DOHH2 (cell line): ENCODE results near the gene KERA.
"Not testable (repeated sequence)": the region's sequence is repeated elsewhere in the genome, so short reads cannot be mapped to it uniquely, and the experiment has no call there.

ENCODE experiments used
- H3F3A ChIP-seq: fragments of 200-600 bp; sonication (generic), shearing (Covaris generic); 2 replicates; pipeline ENCODE4 v1.6.0; 2016; ENCODE audit warnings: antibody characterized with exemption, mild to moderate bottlenecking; ENCODE audit not compliant: control insufficient read depth, insufficient read depth
- H3K27ac ChIP-seq: fragments of 200-600 bp; sonication (generic); 2 replicates; pipeline ENCODE4 v1.5.1; 2014; ENCODE audit warnings: low read depth, mild to moderate bottlenecking, low read length, moderate library complexity
- H3K27me3 ChIP-seq: fragments of 200-600 bp; sonication (generic); 2 replicates; pipeline ENCODE4 v1.6.1; 2014; ENCODE audit warnings: mild to moderate bottlenecking, low read length, mixed read lengths; ENCODE audit not compliant: control insufficient read depth
- H3K36me3 ChIP-seq: fragments of 200-600 bp; sonication (generic); 2 replicates; pipeline ENCODE4 v1.6.1; 2014; ENCODE audit warnings: mild to moderate bottlenecking, low read length, moderate library complexity, mixed read lengths; ENCODE audit not compliant: control insufficient read depth
- H3K4me1 ChIP-seq: fragments of 200-600 bp; sonication (generic); 2 replicates; pipeline ENCODE4 v1.6.1; 2014; ENCODE audit warnings: mild to moderate bottlenecking, low read length, mixed read lengths; ENCODE audit not compliant: control insufficient read depth
- H3K4me2 ChIP-seq: fragments of 200-600 bp; sonication (generic); 2 replicates; pipeline ENCODE4 v1.6.0; 2014; ENCODE audit warnings: mild to moderate bottlenecking, low read length, moderate library complexity
- H3K4me3 ChIP-seq: fragments of 200-600 bp; sonication (generic); 2 replicates; pipeline ENCODE4 v1.5.1; 2014; ENCODE audit warnings: mild to moderate bottlenecking, low read length, mixed read lengths
- H3K79me2 ChIP-seq: fragments of 200-600 bp; sonication (generic); 2 replicates; pipeline ENCODE4 v1.6.1; 2014; ENCODE audit warnings: mild to moderate bottlenecking, low read length, mixed read lengths; ENCODE audit not compliant: control insufficient read depth
- H3K9me2 ChIP-seq: fragments of 200-600 bp; sonication (generic); replicated peaks from 2 replicates; pipeline ENCODE4 v1.6.1; 2014; ENCODE audit warnings: mild to moderate bottlenecking, low read length, mixed read lengths; ENCODE audit not compliant: control insufficient read depth
- H3K9me3 ChIP-seq: fragments of 200-600 bp; sonication (generic); 2 replicates; pipeline ENCODE4 v1.6.1; 2014; ENCODE audit warnings: antibody characterized with exemption, low read length, mixed read lengths; ENCODE audit not compliant: control insufficient read depth, insufficient read depth
- H4K20me1 ChIP-seq: fragments of 200-600 bp; sonication (generic); 2 replicates; pipeline ENCODE4 v1.6.0; 2014; ENCODE audit warnings: low read depth, mild to moderate bottlenecking, antibody characterized with exemption, low read length, moderate library complexity; ENCODE audit not compliant: control insufficient read depth, insufficient read depth
- EZH2phosphoT487 ChIP-seq: fragments of 200-600 bp; sonication (generic); IDR thresholded peaks from 2 replicates; pipeline ENCODE4 v1.6.1; 2017; ENCODE audit warnings: borderline replicate concordance, mild to moderate bottlenecking, antibody characterized with exemption, low read length, moderate library complexity, mixed read lengths
- TF ChIP-seq, protein P1 (sequence below): fragments of 200-600 bp; sonication (generic); IDR thresholded peaks from one replicate; pipeline ENCODE4 v1.5.1; 2014; ENCODE audit warnings: antibody characterized with exemption, mild to moderate bottlenecking, low read depth, low read length; ENCODE audit not compliant: poor library complexity, severe bottlenecking

Gene KERA

DNA sequence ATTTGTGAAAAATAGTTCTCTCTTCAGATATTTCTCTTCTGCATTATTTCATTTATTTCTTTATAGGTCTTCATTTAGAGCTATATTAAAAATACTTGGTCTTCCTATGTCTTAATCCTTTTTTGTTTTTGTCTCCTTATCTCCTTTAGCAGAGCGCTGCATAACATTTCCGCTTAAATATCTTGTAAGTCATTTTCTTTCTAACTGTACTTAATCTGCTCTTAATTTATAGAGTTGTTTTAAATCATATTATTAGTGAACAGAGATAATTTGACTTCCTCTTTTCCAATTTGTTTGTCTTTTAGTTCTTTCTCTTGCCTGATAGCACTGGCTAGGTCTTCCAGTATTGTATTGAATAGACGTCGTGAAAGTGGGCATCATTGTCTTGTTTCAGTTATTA lies 35.5 kb upstream of the KERA start:
- Histone ChIP-seq H3K79me2 (no peaks in the 10 kb centered on the region), H3K9me3 (no peaks in the 10 kb centered on the region), H3K36me3 (no peaks in the 10 kb centered on the region), H3K4me3 (no peak overlapping the region), H3K4me2 (no peak overlapping the region), H3K4me1 (no peaks in the 10 kb centered on the region), H3K9me2 (no peaks in the 10 kb centered on the region), H3F3A (no peaks in the 10 kb centered on the region), H3K27me3 (no peaks in the 10 kb centered on the region), H4K20me1 (no peaks in the 10 kb centered on the region), H3K27ac (no peak overlapping the region)
- no peak for TF ChIP-seq EZH2phosphoT487
- TF ChIP-seq, protein P1, sequence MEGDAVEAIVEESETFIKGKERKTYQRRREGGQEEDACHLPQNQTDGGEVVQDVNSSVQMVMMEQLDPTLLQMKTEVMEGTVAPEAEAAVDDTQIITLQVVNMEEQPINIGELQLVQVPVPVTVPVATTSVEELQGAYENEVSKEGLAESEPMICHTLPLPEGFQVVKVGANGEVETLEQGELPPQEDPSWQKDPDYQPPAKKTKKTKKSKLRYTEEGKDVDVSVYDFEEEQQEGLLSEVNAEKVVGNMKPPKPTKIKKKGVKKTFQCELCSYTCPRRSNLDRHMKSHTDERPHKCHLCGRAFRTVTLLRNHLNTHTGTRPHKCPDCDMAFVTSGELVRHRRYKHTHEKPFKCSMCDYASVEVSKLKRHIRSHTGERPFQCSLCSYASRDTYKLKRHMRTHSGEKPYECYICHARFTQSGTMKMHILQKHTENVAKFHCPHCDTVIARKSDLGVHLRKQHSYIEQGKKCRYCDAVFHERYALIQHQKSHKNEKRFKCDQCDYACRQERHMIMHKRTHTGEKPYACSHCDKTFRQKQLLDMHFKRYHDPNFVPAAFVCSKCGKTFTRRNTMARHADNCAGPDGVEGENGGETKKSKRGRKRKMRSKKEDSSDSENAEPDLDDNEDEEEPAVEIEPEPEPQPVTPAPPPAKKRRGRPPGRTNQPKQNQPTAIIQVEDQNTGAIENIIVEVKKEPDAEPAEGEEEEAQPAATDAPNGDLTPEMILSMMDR, result no peak

DNA sequence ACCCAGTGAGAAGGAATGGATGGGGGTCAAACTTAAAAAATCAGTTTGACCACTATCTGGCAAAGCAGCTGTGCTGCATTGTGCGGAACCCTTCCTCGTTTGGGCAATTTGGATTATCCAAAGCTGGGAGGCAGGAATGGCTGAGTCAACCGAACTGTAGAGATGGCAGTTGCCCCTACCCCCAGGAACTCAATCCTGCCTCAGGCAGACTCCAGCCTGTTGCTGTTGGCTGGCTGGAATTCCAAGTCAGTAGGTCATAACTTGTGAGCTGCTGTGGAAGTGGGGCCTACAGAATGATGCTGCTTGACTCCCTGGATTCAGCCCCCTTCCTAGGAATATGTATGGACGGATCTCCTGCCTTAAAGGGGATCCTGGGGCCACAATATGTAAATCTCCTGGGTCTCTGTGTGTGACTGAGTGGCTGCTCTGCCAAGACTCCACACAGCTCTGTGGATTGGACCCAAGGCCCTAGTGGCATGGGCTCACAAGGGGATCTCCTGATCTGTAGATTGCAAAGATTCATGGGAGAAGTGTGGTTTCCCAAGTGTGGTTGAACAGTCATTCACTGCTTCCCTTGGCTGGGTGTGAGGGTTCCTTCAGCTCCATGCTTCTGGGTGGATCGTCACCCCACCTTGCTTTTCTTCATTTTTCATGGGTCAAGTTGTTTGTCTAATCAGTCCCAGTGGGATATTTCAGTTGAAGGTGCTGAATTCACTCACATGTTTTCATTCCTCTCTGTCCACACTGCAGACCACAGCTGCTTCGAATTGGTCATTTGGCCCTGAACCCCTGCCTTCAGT lies 34.3 kb upstream of the KERA start:
- H3F3A ChIP-seq, result no peaks in the 10 kb centered on the region
- no peaks in the 10 kb centered on the region for H3K9me2 ChIP-seq
- no peaks in the 10 kb centered on the region for H3K36me3 ChIP-seq
- no peaks in the 10 kb centered on the region for H3K4me1 ChIP-seq
- no peaks in the 10 kb centered on the region for H3K79me2 ChIP-seq
- H4K20me1 ChIP-seq, result no peaks in the 10 kb centered on the region
- no peaks in the 10 kb centered on the region for H3K27me3 ChIP-seq
- no peak overlapping the region for H3K4me3 ChIP-seq
- TF ChIP-seq, protein P1, result no peak
- no peak for TF ChIP-seq EZH2phosphoT487
- H3K4me2 ChIP-seq, result no peak overlapping the region
- H3K9me3 ChIP-seq, result no peaks in the 10 kb centered on the region
- no peak overlapping the region for H3K27ac ChIP-seq

DNA sequence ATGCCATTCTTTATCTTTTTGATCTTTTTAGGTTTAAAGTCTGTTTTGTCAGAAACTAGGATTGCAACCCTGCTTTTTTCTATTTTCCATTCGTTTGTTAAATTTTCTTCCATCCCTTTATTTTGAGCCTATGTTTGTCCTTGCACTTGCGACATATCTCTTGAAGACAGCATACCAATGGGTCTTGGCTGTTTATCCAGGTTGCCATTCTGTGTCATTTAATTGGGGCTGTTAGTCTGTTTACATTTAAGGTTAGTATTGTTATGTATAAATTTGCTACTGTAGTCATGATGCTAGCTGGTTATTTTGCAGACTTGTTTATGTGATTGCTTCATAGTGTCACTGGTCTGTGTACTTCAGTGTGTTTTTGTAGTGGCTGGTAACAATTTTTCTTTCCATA lies 32.1 kb upstream of the KERA start:
- H3K4me1 ChIP-seq, H3K79me2 ChIP-seq, H3K36me3 ChIP-seq: not testable (repeated sequence)

DNA sequence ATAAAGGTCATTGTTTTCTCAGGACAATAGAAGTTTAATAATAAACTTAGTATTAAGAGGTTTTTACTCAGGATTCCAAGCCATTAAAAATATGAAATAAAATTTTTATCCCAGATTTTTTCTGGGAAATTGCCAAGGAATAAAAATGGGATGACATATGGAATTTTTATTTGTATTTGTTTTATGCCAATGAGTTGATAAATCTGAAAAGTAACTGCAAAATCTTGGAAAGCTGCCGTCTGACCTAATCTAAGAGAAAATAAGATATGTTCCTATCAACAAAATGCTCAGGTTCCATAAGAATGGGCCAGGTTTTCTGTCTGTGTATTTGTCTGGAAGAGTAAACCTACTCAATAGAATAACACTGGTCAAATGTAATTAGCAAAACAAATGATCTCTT lies 22.2 kb upstream of the KERA start:
- H4K20me1 ChIP-seq, result no peaks in the 10 kb centered on the region
- no peaks in the 10 kb centered on the region for H3K9me3 ChIP-seq
- no peaks in the 10 kb centered on the region for H3K4me1 ChIP-seq
- H3K79me2 ChIP-seq, result no peaks in the 10 kb centered on the region
- TF ChIP-seq, protein P1, result no peak
- no peak for TF ChIP-seq EZH2phosphoT487
- no peaks in the 10 kb centered on the region for H3K9me2 ChIP-seq
- H3K36me3 ChIP-seq, result no peaks in the 10 kb centered on the region
- H3K27me3 ChIP-seq, result no peaks in the 10 kb centered on the region
- no peak overlapping the region for H3K27ac ChIP-seq
- no peak overlapping the region for H3K4me2 ChIP-seq
- no peaks in the 10 kb centered on the region for H3F3A ChIP-seq
- H3K4me3 ChIP-seq, result no peak overlapping the region

More for the DNA sequence above, 32.1 kb upstream of the KERA start:
- not testable (repeated sequence) for H3K9me2 ChIP-seq, H3F3A ChIP-seq, H3K4me2 ChIP-seq, H3K9me3 ChIP-seq, H3K27me3 ChIP-seq, H3K4me3 ChIP-seq, H3K27ac ChIP-seq, H4K20me1 ChIP-seq
